NCI-H2081 (cell line): ENCODE data around the gene TMEM200C.
A peak's percentile ranks its signal among the peaks of the same experiment; 100 is the strongest.
"Not testable (repeated sequence)": the region's sequence is repeated elsewhere in the genome, so short reads cannot be mapped to it uniquely, and the experiment has no call there.

ENCODE experiments used
- DNase-seq, 2 experiments: peaks; one replicate each; lab custom pipeline; 2025; lab: John Stamatoyannopoulos, UW

Gene TMEM200C

GRCh38 chr18:5892823-5893431, 2.4 kb downstream of the TMEM200C start:
- DNase-seq, result no peak

- DNase-seq, result no peak
These were observed 3.5 kb downstream of the TMEM200C start for GRCh38 chr18:5891854-5892215.

GRCh38 chr18:5891184-5891853, 4.0 kb downstream of the TMEM200C start:
- DNase-seq, result no peak

- peak; percentile 58 to 70 for DNase-seq
These were observed 4.8 kb downstream of the TMEM200C start for GRCh38 chr18:5890331-5891183.

- DNase-seq, result no peak
These were observed 10.0 kb downstream of the TMEM200C start for GRCh38 chr18:5885361-5885760.

GRCh38 chr18:5884375-5884774, 10.9 kb downstream of the TMEM200C start:
- no peak for DNase-seq

GRCh38 chr18:5879479-5879882, 15.8 kb downstream of the TMEM200C start:
- DNase-seq, result peak in 1 of 2 experiments; percentile 6

- no peak for DNase-seq
These were observed 18.4 kb downstream of the TMEM200C start for GRCh38 chr18:5876891-5877290.

- DNase-seq, result no peak
These were observed 21.0 kb downstream of the TMEM200C start for GRCh38 chr18:5874336-5874735.

- no peak for DNase-seq
These were observed 22.4 kb downstream of the TMEM200C start for GRCh38 chr18:5872886-5873285.

GRCh38 chr18:5871426-5871825, 23.9 kb downstream of the TMEM200C start:
- no peak for DNase-seq

GRCh38 chr18:5868218-5868854, 27.0 kb downstream of the TMEM200C start:
- peak; percentile 52 to 74 for DNase-seq

GRCh38 chr18:5865521-5865920, 29.8 kb downstream of the TMEM200C start:
- no peak for DNase-seq

- DNase-seq, result not testable (repeated sequence)
These were observed 33.2 kb downstream of the TMEM200C start for GRCh38 chr18:5862127-5862526.

- no peak for DNase-seq
These were observed 38.1 kb downstream of the TMEM200C start for GRCh38 chr18:5857180-5857579.

GRCh38 chr18:5853253-5853652, 42.1 kb downstream of the TMEM200C start:
- DNase-seq, result no peak

- peak in 1 of 2 experiments; percentile 14 for DNase-seq
These were observed 43.3 kb downstream of the TMEM200C start for GRCh38 chr18:5851998-5852397.

GRCh38 chr18:5842653-5843052, 52.7 kb downstream of the TMEM200C start:
- DNase-seq, result no peak

GRCh38 chr18:5841518-5841917, 53.8 kb downstream of the TMEM200C start:
- no peak for DNase-seq

GRCh38 chr18:5840547-5840946, 54.8 kb downstream of the TMEM200C start:
- DNase-seq, result no peak

GRCh38 chr18:5840025-5840424, 55.3 kb downstream of the TMEM200C start:
- no peak for DNase-seq

- no peak for DNase-seq
These were observed 56.2 kb downstream of the TMEM200C start for GRCh38 chr18:5839102-5839501.
